Neural cell (in vitro differentiated cells): ENCODE data around the gene DIS3L.

ENCODE experiments used
- CTCF ChIP-seq: fragments of 450-650 bp; IDR thresholded peaks from 2 replicates; pipeline ENCODE4 v1.5.1; 2014; ENCODE audit warnings: antibody characterized with exemption, mild to moderate bottlenecking, moderate library complexity; ENCODE audit not compliant: poor library complexity, severe bottlenecking
- EP300 ChIP-seq: fragments of 450-650 bp; conservative IDR thresholded peaks from 2 replicates; pipeline ENCODE4 v1.6.1; 2014; ENCODE audit warnings: antibody characterized with exemption, mild to moderate bottlenecking, moderate library complexity; ENCODE audit not compliant: poor library complexity, severe bottlenecking
- EZH2 ChIP-seq: fragments of 200-600, 300-800 bp; shearing (Covaris generic), sonication (generic); IDR thresholded peaks from 2 replicates; pipeline ENCODE4 v1.6.1; 2014; ENCODE audit warnings: antibody characterized with exemption, low read length, borderline replicate concordance, mild to moderate bottlenecking; ENCODE audit not compliant: insufficient read depth, poor library complexity, severe bottlenecking
- MXI1 ChIP-seq: fragments of 450-650 bp; conservative IDR thresholded peaks from 2 replicates; pipeline ENCODE4 v1.6.1; 2014; ENCODE audit warnings: antibody characterized with exemption, mild to moderate bottlenecking; ENCODE audit not compliant: poor library complexity, severe bottlenecking
- POLR2AphosphoS5 ChIP-seq: IDR thresholded peaks from 2 replicates; pipeline ENCODE4 v1.6.1; 2012
- REST ChIP-seq: IDR thresholded peaks from 2 replicates; pipeline ENCODE4 v1.6.1; 2012; ENCODE audit warnings: borderline replicate concordance
- SMC3 ChIP-seq: fragments of 450-650 bp; conservative IDR thresholded peaks from 2 replicates; pipeline ENCODE4 v1.6.1; 2014; ENCODE audit warnings: antibody characterized with exemption, mild to moderate bottlenecking, moderate library complexity; ENCODE audit not compliant: poor library complexity
- TAF1 ChIP-seq: IDR thresholded peaks from 2 replicates; pipeline ENCODE4 v1.6.1; 2012; ENCODE audit warnings: low read depth

GRCh38 chr15:66364944-66365528, 71.7 kb downstream of the DIS3L start:
- no peak for TF ChIP-seq CTCF
- no peak for TF ChIP-seq REST
- no peak for TF ChIP-seq POLR2AphosphoS5
- no peak for TF ChIP-seq TAF1
- TF ChIP-seq EP300 = no peak
- no peak for TF ChIP-seq EZH2
- TF ChIP-seq MXI1 = no peak
- TF ChIP-seq SMC3 = no peak
